DMS 273 (cell line): Measurements from ENCODE around the gene ATG9B.

ENCODE experiments used
- DNase-seq: peaks from one replicate; lab custom pipeline; 2025; ENCODE audit not compliant: unreplicated experiment; lab: John Stamatoyannopoulos, UW

ATG9B gene

DNA sequence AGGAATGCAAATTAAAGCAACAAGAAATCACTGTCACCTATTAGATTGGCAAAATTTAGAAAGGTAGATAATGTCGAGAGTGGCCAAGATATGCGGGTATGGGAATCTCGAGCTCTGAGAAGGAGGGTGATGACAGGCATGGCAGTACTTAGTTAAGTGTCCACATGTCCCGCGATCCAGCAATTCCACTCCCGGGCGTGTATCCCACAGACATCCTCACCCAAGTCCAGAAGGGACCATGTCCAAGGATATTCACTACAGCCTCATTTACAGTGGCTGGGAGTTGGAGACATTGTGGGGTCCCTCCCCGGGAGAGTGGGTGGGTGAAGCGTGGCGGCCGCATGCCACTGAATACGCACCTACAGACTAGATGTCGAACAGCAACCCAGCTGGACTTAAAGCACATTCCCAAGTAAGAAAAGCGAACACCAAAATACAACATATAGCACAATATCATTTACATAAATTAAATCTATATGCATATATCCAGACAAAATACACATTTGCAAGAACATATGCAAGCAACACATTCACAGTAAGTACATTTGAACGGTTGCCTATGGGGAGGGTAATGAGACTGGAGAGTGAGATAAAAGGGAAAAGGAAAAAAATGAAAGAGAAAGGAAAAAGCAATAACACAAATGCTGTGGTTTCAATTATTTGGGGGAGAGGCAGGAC lies 56.1 kb downstream of the ATG9B start:
- DNase-seq, result no peak

DNA sequence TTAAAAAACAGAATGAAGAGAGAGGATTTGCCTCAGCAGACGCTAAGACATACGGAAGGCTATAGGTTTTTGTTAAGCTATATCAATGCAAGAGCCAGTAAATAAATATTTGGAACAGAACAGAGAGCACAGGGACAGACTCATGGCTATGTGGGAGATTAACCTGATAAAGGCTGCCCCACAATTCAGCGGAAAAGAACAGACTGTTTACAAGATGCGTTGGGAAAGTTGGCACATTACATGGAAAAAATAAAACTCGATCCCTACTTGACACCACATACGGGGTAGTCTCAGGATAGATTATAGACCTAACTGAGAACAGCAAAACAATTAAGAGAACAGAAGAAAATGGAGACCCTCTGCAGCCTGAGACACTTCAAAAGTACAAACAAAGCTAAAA lies 56.9 kb downstream of the ATG9B start:
- no peak for DNase-seq

DNA sequence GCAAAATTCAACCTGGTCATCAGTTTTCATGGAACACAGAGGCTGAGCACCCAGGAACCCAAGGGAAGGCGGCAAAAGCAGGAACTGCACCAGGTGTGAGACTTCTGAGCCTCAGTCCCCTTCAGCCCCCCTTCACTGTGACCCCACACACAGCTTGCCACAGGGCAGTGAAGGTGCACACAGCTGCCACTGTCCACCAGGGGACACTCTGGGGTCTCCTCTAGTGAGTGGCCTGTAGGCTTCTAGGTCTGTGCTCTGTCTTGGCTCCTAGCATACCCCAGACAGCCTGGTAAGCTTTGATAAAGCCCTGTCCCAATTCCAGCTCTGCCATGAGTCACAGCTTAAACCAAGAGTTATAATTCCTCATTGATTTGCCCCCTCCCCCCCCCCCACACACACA lies 58.3 kb downstream of the ATG9B start:
- peak; percentile 56 for DNase-seq

- DNase-seq, result no peak
Observed at GRCh38 chr7:150965273-150965830, 58.9 kb downstream of the ATG9B start.
